A549 (cell line): ENCODE data around the gene PIM3. TPM values are rescaled to one million over a fixed set of nuclear protein-coding genes. Genes with fewer than 3 reads are reported as not detected.

Experiments
- ATAC-seq, 2 experiments: fragments of 200-7000 bp in 1 of 2; fragments of >200 bp in 1 of 2; cut with Nextera tagmentation in 1 of 2; cut with Tn5 transposase in 1 of 2; 3 replicates each; pipeline versions ENCODE4 v1.8.0 to v1.9.1; 2018 to 2020; ENCODE audit warnings: mild to moderate bottlenecking in 1 of 2, moderate library complexity in 1 of 2
- CTCF ChIA-PET: fragments of 300-600 bp; sonication (Branson Sonifier 250); formaldehyde crosslinking; extraction: SDS; loops from one replicate; lab custom pipeline; 2021; ENCODE audit warnings: antibody characterized with exemption, inconsistent platforms; lab: Yijun Ruan, JAX
- POLR2A ChIA-PET: fragments of 350-600 bp; formaldehyde crosslinking; extraction: SDS; loops from one replicate; lab custom pipeline; 2021; ENCODE audit warnings: antibody characterized with exemption, inconsistent platforms; lab: Yijun Ruan, JAX
- DNase-seq, 2 experiments: peaks; one replicate each; pipeline versions ENCODE4 v3.0.0 to v3.0.0-alpha.2; 2011 to 2016; ENCODE audit warnings: low read depth in 1 of 2, low spot score in 1 of 2
- FAIRE-seq: peaks from 2 replicates; lab custom pipeline; 2011; peaks lifted over from hg19 to GRCh38; lab: Jason Lieb, UNC
- H3K27ac ChIP-seq, 2 experiments: fragments of >200 bp; sonication (Bioruptor Twin); formaldehyde crosslinking; 3 replicates each; pipeline ENCODE4 v1.5.1; 2016 to 2017
- H3K4me1 ChIP-seq: fragments of >200 bp; sonication (Bioruptor Twin); formaldehyde crosslinking; 3 replicates; pipeline ENCODE4 v1.6.1; 2016
- H3K4me2 ChIP-seq: fragments of >200 bp; sonication (Bioruptor Twin); formaldehyde crosslinking; 3 replicates; pipeline ENCODE4 v1.6.1; 2016
- H3K4me3 ChIP-seq: fragments of >200 bp; sonication (Bioruptor Twin); formaldehyde crosslinking; 3 replicates; pipeline ENCODE4 v1.5.1; 2016
- H3K9me3 ChIP-seq: fragments of >200 bp; sonication (Bioruptor Twin); formaldehyde crosslinking; 3 replicates; pipeline ENCODE4 v1.6.1; 2016
- CBX8 ChIP-seq: fragments of 200-600 bp; sonication (generic); IDR thresholded peaks from 2 replicates; pipeline ENCODE4 v1.6.1; 2016
- CTCF ChIP-seq: fragments of >200 bp; sonication (Bioruptor Twin); formaldehyde crosslinking; IDR thresholded peaks from 3 replicates; pipeline ENCODE4 v1.5.1; 2016
- EHF ChIP-seq: fragments of 250-450 bp; sonication (Bioruptor Pico); IDR thresholded peaks from 2 replicates; pipeline ENCODE4 v1.5.0; 2020; ENCODE audit warnings: mild to moderate bottlenecking
- EP300 ChIP-seq, 2 experiments: fragments of >200 bp; sonication (Bioruptor Twin); formaldehyde crosslinking; IDR thresholded peaks; 2 replicates in 1 of 2; 3 replicates in 1 of 2; pipeline ENCODE4 v1.6.1; 2016 to 2017
- ESRRA ChIP-seq: fragments of 150-350 bp; IDR thresholded peaks from 2 replicates; pipeline ENCODE4 v1.6.1; 2014; ENCODE audit warnings: mild to moderate bottlenecking, low read length, borderline replicate concordance
- FOSL2 ChIP-seq, 2 experiments: fragments of 450-650 bp in 1 of 2; fragments of >200 bp in 1 of 2; sonication (Bioruptor Twin) in 1 of 2; formaldehyde crosslinking; IDR thresholded peaks; 2 replicates each; pipeline versions ENCODE4 v1.5.0 to v1.6.1; 2016 to 2020; ENCODE audit warnings: mild to moderate bottlenecking in 1 of 2, moderate library complexity in 1 of 2
- KDM5A ChIP-seq: fragments of 200-600 bp; sonication (generic); IDR thresholded peaks from 2 replicates; pipeline ENCODE4 v1.6.1; 2016; ENCODE audit warnings: antibody characterized with exemption, mild to moderate bottlenecking
- MAZ ChIP-seq: fragments of 150-350 bp; IDR thresholded peaks from 2 replicates; pipeline ENCODE4 v1.6.1; 2014; ENCODE audit warnings: antibody characterized with exemption, low read depth, low read length, borderline replicate concordance
- PHF8 ChIP-seq: fragments of 200-600 bp; sonication (generic); IDR thresholded peaks from 2 replicates; pipeline ENCODE4 v1.6.1; 2016; ENCODE audit warnings: low read depth, mild to moderate bottlenecking, antibody characterized with exemption, moderate library complexity, borderline replicate concordance
- POLR2A ChIP-seq: IDR thresholded peaks from 2 replicates; pipeline ENCODE4 v1.6.1; 2012; ENCODE audit warnings: mild to moderate bottlenecking, low read length
- RAD21 ChIP-seq, 2 experiments: fragments of >200 bp in 1 of 2; sonication (Bioruptor Twin) in 1 of 2; formaldehyde crosslinking in 1 of 2; IDR thresholded peaks in 1 of 2; conservative IDR thresholded peaks in 1 of 2; 2 replicates in 1 of 2; 3 replicates in 1 of 2; pipeline ENCODE4 v1.6.1; 2012 to 2018; ENCODE audit warnings: inconsistent platforms in 1 of 2
- RCOR1 ChIP-seq: fragments of 150-350 bp; IDR thresholded peaks from 2 replicates; pipeline ENCODE4 v1.6.1; 2014; ENCODE audit warnings: antibody characterized with exemption, low read length, low read depth
- RFX5 ChIP-seq: fragments of 450-650 bp; IDR thresholded peaks from 2 replicates; pipeline ENCODE4 v1.7.1; 2014; ENCODE audit warnings: antibody characterized with exemption, mild to moderate bottlenecking, moderate library complexity
- RNF2 ChIP-seq: fragments of 200-600 bp; sonication (generic); IDR thresholded peaks from 2 replicates; pipeline ENCODE4 v1.6.1; 2016; ENCODE audit warnings: low read depth, mild to moderate bottlenecking, antibody characterized with exemption, moderate library complexity, borderline replicate concordance
- SREBF2 ChIP-seq: fragments of 450-650 bp; IDR thresholded peaks from 2 replicates; pipeline ENCODE4 v1.6.1; 2014; ENCODE audit warnings: mild to moderate bottlenecking, moderate library complexity
- WGBS: methylation state at CpG from one replicate; pipeline ENCODE4 v1.1.6; 2017; ENCODE audit errors: missing lambda C conversion rate; 5-methylcytosine and 5-hydroxymethylcytosine counted together
- polyA plus RNA-seq, 4 experiments: library from polyadenylated mRNA; depleted of rRNA in 3 of 4; stranded (reverse); fragments of >200 nt; fragmentation: RNase III in 1 of 4; extraction: RNeasy Plus Mini Kit Qiagen cat#74134 plus additional on column Dnase treatment in 1 of 4; gene quantifications; 2 replicates in 3 of 4; 3 replicates in 1 of 4; pipeline ENCODE4 v1.2.3, GENCODE V29; 2011 to 2017
- TF ChIP-seq, protein P1 (sequence below): fragments of 200-600 bp; sonication (generic); IDR thresholded peaks from 2 replicates; pipeline ENCODE4 v1.6.1; 2016; ENCODE audit warnings: antibody characterized with exemption, mild to moderate bottlenecking, moderate library complexity
- TF ChIP-seq, protein P2 (sequence below): fragments of 250-450 bp; sonication (Bioruptor Pico); IDR thresholded peaks from 2 replicates; pipeline ENCODE4 v1.5.0; 2021; ENCODE audit warnings: mild to moderate bottlenecking, moderate library complexity, borderline replicate concordance

The PIM3 gene
- polyA plus RNA-seq, 2 of the 4 experiments (the other 2 are of a cell fraction) = 4.4 to 11.3 TPM

DNA sequence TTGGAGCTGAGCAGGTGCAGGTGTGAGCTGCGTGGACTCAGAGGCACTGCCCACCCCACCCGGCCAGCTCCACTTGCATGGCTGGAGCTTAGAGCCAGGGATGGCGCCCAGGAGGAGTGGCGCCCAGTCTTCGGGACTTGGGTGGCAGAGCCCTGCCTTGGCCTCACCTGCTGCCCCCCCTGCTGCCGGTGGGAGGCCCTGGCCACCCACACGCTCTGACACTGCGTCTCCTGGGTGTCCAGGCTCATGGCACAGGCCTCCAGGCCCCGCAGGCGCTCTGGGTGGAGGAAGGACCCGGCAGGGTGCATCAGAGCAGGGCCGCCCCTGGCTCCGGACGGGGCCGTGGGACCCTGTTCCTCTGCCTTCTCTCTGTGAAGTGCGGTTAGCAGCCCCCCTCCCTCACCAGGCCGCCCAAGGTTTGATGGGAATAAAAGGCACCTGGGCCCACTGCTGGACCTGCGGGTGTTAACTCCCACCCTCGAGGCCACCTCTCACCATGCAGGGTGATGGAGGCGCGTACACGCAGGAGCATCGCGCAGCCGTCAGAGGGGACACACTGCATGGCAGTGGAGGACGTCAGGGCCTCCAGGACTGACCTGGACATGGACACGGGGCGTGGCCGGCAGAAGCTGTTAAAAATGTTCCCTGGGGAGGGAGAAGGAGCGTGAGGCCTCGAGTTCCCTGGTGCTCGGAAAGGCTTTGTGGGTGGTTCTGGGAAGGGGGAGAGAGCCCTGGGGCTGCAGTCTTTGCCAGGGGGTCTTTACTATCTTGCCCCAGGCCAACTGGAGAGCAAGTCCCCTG, 40.2 kb downstream of the PIM3 start:
- no peak overlapping the region for H3K4me3 ChIP-seq
- ATAC-seq = peak in 1 of 2 experiments; percentile 13; a peak in 2 of 6 replicates
- FAIRE-seq = no peak
- CTCF ChIA-PET = interaction anchor here (1.3 to 2.4 kb wide), 4 partner anchors 8 to 234 kb away, joined by 4 to 13 read pairs (median 7); no protein-coding TSS in a partner anchor
- no peak for DNase-seq
- H3K4me1 ChIP-seq = peaks cover 4% of the 10 kb centered on the region; the same call in 1 of the 3 replicates
- POLR2A ChIA-PET = no interaction called here
- H3K9me3 ChIP-seq = no peaks in the 10 kb centered on the region
- H3K4me2 ChIP-seq = no peak overlapping the region
- TF ChIP-seq CTCF (no peak), RNF2 (no peak), MAZ (no peak), RFX5 (no peak), EHF (CRISPR knock-in tag) (no peak), CBX8 (no peak), EP300 (IDR thresholded peaks at IDR 0.05) (no peak)
- TF ChIP-seq, all 56 proteins: peak for 0
- H3K27ac ChIP-seq = no peak overlapping the region
- WGBS = 85% methylated on average over 10 of the region's 32 CpGs

GRCh38 chr22:50001388-50002231, 41.0 kb downstream of the PIM3 start:
- Histone ChIP-seq H3K4me3 (no peak overlapping the region), H3K4me2 (no peak overlapping the region)
- POLR2A ChIA-PET = no interaction called here
- no peak for DNase-seq
- no peak for TF ChIP-seq KDM5A
- TF ChIP-seq SREBF2 = no peak
- no peak for TF ChIP-seq FOSL2 (IDR thresholded peaks at IDR 0.05)
- no peak for TF ChIP-seq FOSL2 (CRISPR knock-in tag; IDR thresholded peaks at IDR 0.05)
- TF ChIP-seq, all 56 proteins: peak for 0
- Histone ChIP-seq H3K4me1 (peaks cover 4% of the 10 kb centered on the region; the same call in 1 of the 3 replicates), H3K27ac (no peak overlapping the region), H3K9me3 (no peaks in the 10 kb centered on the region)
- ATAC-seq (0 out of 6 replicates have a peak, but pooled peaks of 1 of the 2 experiments have one; percentile 6), FAIRE-seq (no peak)
- WGBS = 93% methylated on average over 10 of the region's 16 CpGs
- CTCF ChIA-PET = interaction anchor here (1.3 to 2.4 kb wide), 4 partner anchors 9 to 235 kb away, joined by 4 to 13 read pairs (median 6); no protein-coding TSS in a partner anchor

DNA sequence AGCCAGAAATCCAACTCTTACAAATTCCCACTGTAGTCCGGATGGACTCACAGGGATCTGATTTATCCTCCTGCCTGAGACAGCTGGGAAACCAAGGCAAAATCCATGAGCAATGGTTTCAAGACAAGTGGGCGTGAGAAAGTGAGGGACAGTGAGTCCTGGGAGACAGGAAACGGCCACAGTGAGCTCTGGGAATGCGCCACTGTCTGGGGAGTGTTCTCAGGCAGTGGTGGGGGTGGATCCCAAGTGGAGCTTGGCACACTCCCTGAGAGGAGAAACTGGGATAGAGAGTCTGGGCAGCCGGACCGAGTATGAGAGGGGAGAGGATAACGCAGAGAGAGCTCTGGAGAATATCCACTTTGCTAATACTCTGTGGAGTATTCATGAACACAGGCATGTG, 42.2 kb downstream of the PIM3 start:
- 77% methylated on average over 7 of the region's 7 CpGs for WGBS
- FAIRE-seq (no peak), DNase-seq (no peak), ATAC-seq (no peak)
- ChIA-PET POLR2A (no interaction called here), CTCF (interaction anchor here (1.5 to 2.4 kb wide), 2 partner anchors 10 to 28 kb away, joined by 6 to 13 read pairs; no protein-coding TSS in a partner anchor)
- Histone ChIP-seq H3K9me3 (no peaks in the 10 kb centered on the region), H3K27ac (no peak overlapping the region), H3K4me1 (peaks cover 4% of the 10 kb centered on the region; the same call in 1 of the 3 replicates), H3K4me3 (no peak overlapping the region), H3K4me2 (no peak overlapping the region)
- no peak for TF ChIP-seq RCOR1
- TF ChIP-seq, protein P1, sequence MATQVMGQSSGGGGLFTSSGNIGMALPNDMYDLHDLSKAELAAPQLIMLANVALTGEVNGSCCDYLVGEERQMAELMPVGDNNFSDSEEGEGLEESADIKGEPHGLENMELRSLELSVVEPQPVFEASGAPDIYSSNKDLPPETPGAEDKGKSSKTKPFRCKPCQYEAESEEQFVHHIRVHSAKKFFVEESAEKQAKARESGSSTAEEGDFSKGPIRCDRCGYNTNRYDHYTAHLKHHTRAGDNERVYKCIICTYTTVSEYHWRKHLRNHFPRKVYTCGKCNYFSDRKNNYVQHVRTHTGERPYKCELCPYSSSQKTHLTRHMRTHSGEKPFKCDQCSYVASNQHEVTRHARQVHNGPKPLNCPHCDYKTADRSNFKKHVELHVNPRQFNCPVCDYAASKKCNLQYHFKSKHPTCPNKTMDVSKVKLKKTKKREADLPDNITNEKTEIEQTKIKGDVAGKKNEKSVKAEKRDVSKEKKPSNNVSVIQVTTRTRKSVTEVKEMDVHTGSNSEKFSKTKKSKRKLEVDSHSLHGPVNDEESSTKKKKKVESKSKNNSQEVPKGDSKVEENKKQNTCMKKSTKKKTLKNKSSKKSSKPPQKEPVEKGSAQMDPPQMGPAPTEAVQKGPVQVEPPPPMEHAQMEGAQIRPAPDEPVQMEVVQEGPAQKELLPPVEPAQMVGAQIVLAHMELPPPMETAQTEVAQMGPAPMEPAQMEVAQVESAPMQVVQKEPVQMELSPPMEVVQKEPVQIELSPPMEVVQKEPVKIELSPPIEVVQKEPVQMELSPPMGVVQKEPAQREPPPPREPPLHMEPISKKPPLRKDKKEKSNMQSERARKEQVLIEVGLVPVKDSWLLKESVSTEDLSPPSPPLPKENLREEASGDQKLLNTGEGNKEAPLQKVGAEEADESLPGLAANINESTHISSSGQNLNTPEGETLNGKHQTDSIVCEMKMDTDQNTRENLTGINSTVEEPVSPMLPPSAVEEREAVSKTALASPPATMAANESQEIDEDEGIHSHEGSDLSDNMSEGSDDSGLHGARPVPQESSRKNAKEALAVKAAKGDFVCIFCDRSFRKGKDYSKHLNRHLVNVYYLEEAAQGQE = no peak
- no peak for TF ChIP-seq SREBF2
- TF ChIP-seq, protein P2, sequence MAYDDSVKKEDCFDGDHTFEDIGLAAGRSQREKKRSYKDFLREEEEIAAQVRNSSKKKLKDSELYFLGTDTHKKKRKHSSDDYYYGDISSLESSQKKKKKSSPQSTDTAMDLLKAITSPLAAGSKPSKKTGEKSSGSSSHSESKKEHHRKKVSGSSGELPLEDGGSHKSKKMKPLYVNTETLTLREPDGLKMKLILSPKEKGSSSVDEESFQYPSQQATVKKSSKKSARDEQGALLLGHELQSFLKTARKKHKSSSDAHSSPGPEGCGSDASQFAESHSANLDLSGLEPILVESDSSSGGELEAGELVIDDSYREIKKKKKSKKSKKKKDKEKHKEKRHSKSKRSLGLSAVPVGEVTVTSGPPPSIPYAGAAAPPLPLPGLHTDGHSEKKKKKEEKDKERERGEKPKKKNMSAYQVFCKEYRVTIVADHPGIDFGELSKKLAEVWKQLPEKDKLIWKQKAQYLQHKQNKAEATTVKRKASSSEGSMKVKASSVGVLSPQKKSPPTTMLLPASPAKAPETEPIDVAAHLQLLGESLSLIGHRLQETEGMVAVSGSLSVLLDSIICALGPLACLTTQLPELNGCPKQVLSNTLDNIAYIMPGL (CRISPR knock-in tag) = no peak
- no peak for TF ChIP-seq CTCF
- no peak for TF ChIP-seq RFX5
- TF ChIP-seq EP300 (IDR thresholded peaks at IDR 0.05) = no peak
- no peak for TF ChIP-seq RAD21 (conservative IDR thresholded peaks at IDR 0.05 in 1 of 2, IDR thresholded peaks at IDR 0.05 in 1 of 2)
- no peak for TF ChIP-seq PHF8
- TF ChIP-seq ESRRA = no peak
- TF ChIP-seq POLR2A = no peak
